Measurements from ENCODE around the gene PIGK.
"Not testable (repeated sequence)": the region's sequence is repeated elsewhere in the genome, so short reads cannot be mapped to it uniquely, and the experiment has no call there.

DNA sequence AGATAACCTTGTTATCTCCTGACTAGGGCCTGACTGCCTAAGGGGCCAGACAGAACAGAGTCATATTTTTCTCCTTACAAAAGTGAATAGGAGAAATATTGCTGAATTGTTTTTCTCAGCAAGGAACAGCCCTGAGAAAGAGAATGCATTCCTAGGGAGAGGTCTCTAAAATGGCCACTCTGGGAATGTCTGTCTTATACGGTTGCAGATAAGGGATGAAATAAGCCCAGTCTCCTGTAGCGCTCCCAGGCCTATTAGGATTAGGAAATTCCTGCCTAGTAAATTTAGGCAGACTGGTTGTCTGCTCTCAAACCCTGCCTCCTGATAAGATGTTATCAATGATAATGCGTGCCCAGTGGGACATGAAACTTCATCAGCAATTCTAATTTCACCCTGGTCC lies 15.2 kb downstream of the PIGK start:
- TF ChIP-seq FOS, POLR2A, SMC3, RFX5, MAFK (IDR thresholded peaks at IDR 0.05; ENCODE audit: low read depth, low read length): not testable (repeated sequence)
- TF ChIP-seq, protein P1, sequence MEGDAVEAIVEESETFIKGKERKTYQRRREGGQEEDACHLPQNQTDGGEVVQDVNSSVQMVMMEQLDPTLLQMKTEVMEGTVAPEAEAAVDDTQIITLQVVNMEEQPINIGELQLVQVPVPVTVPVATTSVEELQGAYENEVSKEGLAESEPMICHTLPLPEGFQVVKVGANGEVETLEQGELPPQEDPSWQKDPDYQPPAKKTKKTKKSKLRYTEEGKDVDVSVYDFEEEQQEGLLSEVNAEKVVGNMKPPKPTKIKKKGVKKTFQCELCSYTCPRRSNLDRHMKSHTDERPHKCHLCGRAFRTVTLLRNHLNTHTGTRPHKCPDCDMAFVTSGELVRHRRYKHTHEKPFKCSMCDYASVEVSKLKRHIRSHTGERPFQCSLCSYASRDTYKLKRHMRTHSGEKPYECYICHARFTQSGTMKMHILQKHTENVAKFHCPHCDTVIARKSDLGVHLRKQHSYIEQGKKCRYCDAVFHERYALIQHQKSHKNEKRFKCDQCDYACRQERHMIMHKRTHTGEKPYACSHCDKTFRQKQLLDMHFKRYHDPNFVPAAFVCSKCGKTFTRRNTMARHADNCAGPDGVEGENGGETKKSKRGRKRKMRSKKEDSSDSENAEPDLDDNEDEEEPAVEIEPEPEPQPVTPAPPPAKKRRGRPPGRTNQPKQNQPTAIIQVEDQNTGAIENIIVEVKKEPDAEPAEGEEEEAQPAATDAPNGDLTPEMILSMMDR (conservative IDR thresholded peaks at IDR 0.05; ENCODE audit: low read depth, low read length), result not testable (repeated sequence)

All from IMR-90 (cell line).